ENCODE data around the gene HS3ST6.
"Not testable (repeated sequence)": the region's sequence is repeated elsewhere in the genome, so short reads cannot be mapped to it uniquely, and the experiment has no call there.

Gene HS3ST6

GRCh38 chr16:1926271-1926670, 8.1 kb upstream of the HS3ST6 start:
- no peak for DNase-seq (ENCODE audit: low spot score)

GRCh38 chr16:1924095-1924494, 5.9 kb upstream of the HS3ST6 start:
- no peak for DNase-seq (ENCODE audit: low spot score)

- DNase-seq (ENCODE audit: low spot score), result peak; percentile 61
Measured at GRCh38 chr16:1923299-1924034, 5.3 kb upstream of the HS3ST6 start.

GRCh38 chr16:1922357-1922756, 4.1 kb upstream of the HS3ST6 start:
- DNase-seq (ENCODE audit: low spot score), result no peak

- peak; percentile 84 for DNase-seq (ENCODE audit: low spot score)
Measured at GRCh38 chr16:1920727-1921171, 2.5 kb upstream of the HS3ST6 start.

GRCh38 chr16:1920122-1920521, 1.9 kb upstream of the HS3ST6 start:
- not testable (repeated sequence) for DNase-seq (ENCODE audit: low spot score)

- DNase-seq (ENCODE audit: low spot score), result no peak
Measured at GRCh38 chr16:1919327-1919998, 1.2 kb upstream of the HS3ST6 start.

GRCh38 chr16:1917665-1918350, 407 bp downstream of the HS3ST6 start:
- peak; percentile 17 for DNase-seq (ENCODE audit: low spot score)

GRCh38 chr16:1917056-1917664, 1.1 kb downstream of the HS3ST6 start:
- no peak for DNase-seq (ENCODE audit: low spot score)

- peak; percentile 72 for DNase-seq (ENCODE audit: low spot score)
Measured at GRCh38 chr16:1916640-1916990, 1.6 kb downstream of the HS3ST6 start.

- no peak for DNase-seq (ENCODE audit: low spot score)
Measured at GRCh38 chr16:1915732-1916639, 2.2 kb downstream of the HS3ST6 start.

GRCh38 chr16:1914988-1915387, 3.2 kb downstream of the HS3ST6 start:
- DNase-seq (ENCODE audit: low spot score), result no peak

GRCh38 chr16:1914084-1914608, 4.1 kb downstream of the HS3ST6 start:
- no peak for DNase-seq (ENCODE audit: low spot score)

- no peak for DNase-seq (ENCODE audit: low spot score)
Measured at GRCh38 chr16:1913327-1914083, 4.7 kb downstream of the HS3ST6 start.

GRCh38 chr16:1912215-1912543, 6.0 kb downstream of the HS3ST6 start:
- DNase-seq (ENCODE audit: low spot score), result no peak

- DNase-seq (ENCODE audit: low spot score), result peak; percentile 14
Measured at GRCh38 chr16:1911467-1912214, 6.6 kb downstream of the HS3ST6 start.

- DNase-seq (ENCODE audit: low spot score), result peak; percentile 41
Measured at GRCh38 chr16:1909561-1910231, 8.5 kb downstream of the HS3ST6 start.

- DNase-seq (ENCODE audit: low spot score), result peak; percentile 15
Measured at GRCh38 chr16:1908983-1909382, 9.2 kb downstream of the HS3ST6 start.

- peak; percentile 25 for DNase-seq (ENCODE audit: low spot score)
Measured at GRCh38 chr16:1908184-1908583, 10.0 kb downstream of the HS3ST6 start.

Data from iPS-NIHi11 (cell line).